ENCODE measurements around the gene DLX3.

The DLX3 gene

GRCh38 chr17:50023520-50023919 is 28.5 kb upstream of the DLX3 start:
- no peak for DNase-seq (ENCODE audit: low spot score)

GRCh38 chr17:50022463-50023130 is 27.6 kb upstream of the DLX3 start:
- DNase-seq (ENCODE audit: low spot score): no peak

DNA sequence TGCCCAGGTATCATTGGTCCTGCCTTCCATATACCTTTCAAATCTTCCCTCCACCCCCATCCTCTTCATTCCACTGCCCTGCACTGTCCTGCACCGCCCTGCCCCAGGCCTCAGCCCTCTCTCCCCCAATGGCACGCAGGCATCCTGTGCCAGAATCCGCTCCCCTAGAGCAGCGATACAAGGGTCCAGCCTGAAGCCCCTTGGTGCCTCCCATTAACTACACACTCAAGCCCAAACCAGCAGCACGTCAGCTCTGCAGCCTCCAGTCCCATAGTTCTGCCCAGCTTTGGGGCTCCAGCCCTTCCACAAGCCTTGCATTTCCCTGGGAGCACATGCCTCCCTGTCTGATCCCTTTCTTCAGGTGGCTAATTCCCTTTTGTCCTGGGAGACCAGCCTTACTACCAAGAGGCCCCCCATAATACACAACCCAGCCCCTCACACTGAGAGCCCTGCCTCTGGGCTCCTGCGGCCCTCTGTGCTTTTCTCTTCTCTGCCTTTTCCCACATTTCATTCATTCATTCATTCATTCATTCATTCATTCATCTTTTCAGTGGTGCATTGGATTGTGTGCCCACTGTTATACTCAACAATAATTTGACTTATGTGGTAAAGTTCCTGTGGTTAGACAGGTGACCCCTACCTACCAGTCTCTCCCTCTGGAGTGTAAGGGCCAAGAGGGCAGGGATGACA is 26.8 kb upstream of the DLX3 start:
- no peak for DNase-seq (ENCODE audit: low spot score)

- DNase-seq (ENCODE audit: low spot score): no peak
Measured at GRCh38 chr17:50020841-50021599, 26.0 kb upstream of the DLX3 start.

GRCh38 chr17:50018909-50019308 is 23.9 kb upstream of the DLX3 start:
- no peak for DNase-seq (ENCODE audit: low spot score)

DNA sequence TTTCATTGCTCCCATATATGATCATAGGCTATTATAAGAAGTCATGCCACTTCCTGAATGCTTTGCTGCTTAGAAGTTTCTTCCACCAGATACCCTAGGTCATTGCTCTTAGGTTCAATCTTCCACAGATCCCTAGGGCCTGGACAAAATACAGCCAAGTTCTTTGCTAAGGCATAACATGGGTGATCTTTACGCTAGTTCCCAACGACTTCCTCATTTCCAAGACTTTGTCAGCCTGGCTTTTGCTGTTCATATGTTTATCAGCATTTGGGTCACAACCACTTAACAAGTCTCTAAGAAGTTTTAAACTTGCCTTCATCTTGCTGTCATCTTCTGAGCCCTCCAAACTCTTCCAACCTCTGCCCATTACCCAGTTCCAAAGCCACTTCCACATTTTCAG is 20.1 kb upstream of the DLX3 start:
- no peak for DNase-seq (ENCODE audit: low spot score)

DNA sequence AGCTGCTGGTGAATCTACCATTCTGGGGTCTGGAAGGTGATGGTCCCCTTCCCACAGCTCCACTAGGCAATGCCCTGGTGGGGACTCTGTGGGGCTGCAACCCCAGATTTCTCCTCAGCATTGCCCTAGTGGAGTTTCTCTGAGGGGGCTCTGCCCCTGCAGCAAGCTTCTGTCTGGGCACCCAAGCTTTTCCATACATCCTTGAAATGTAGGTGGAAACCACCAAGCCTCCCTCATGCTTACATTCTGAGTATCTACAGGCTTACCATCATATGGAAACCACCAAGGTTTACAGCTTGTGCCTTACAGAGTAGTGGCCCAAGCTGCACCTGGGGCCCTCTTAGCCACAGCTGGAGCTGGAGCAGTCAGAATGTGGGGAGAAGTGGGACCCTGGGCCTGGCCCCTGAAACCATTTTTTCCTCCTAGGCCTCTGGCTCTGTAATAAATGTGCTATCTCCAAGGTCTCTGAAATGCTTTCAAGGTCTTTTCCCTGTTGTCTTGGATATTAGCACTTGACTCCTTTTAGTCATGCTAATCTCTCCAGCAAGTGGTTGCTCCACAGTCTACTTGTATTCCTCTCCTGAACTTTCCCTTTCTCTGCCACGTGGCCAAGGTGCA is 19.6 kb upstream of the DLX3 start:
- DNase-seq (ENCODE audit: low spot score): no peak

GRCh38 chr17:50013079-50013478 is 18.1 kb upstream of the DLX3 start:
- DNase-seq (ENCODE audit: low spot score): no peak

DNA sequence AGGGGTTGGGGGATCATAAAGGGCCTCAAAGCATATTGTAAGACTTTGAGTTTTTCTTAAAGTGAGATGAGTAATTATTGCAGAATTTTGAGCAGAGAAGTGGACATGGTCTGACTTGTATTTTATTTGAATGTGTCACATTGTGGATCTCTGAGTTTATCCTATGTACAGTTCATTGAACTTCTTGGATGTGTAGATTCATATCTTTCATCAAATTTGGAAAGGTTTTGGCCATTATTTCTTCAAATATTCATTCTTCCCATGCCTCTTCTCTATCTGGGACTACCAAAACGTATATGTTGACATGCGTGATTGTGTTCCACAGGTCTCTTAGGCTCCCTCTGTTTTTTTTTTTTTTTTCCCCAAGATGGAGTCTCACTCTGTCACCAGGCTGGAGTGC is 14.3 kb upstream of the DLX3 start:
- DNase-seq (ENCODE audit: low spot score): no peak

DNA sequence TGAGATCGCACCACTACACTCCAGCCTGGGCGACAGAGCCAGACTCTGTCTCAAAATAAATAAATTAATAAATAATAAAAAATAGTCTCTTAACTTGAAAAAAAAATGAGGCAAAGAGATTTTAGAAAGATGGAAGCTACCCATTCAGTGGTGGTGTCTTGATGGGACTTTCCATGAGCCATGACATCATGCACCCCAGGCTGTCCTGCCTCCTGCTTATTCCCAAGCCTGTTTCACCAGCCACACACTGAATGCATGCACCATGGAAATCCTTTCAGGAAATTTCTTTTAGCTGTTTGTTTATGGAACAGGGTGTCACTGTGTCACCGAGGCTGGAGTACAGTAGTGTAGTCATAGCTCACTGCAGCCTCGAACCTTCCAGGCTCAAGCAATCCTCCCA is 8.9 kb upstream of the DLX3 start:
- DNase-seq (ENCODE audit: low spot score): no peak

- DNase-seq (ENCODE audit: low spot score): no peak
Measured at GRCh38 chr17:49998836-49999511, 4.0 kb upstream of the DLX3 start.

DNA sequence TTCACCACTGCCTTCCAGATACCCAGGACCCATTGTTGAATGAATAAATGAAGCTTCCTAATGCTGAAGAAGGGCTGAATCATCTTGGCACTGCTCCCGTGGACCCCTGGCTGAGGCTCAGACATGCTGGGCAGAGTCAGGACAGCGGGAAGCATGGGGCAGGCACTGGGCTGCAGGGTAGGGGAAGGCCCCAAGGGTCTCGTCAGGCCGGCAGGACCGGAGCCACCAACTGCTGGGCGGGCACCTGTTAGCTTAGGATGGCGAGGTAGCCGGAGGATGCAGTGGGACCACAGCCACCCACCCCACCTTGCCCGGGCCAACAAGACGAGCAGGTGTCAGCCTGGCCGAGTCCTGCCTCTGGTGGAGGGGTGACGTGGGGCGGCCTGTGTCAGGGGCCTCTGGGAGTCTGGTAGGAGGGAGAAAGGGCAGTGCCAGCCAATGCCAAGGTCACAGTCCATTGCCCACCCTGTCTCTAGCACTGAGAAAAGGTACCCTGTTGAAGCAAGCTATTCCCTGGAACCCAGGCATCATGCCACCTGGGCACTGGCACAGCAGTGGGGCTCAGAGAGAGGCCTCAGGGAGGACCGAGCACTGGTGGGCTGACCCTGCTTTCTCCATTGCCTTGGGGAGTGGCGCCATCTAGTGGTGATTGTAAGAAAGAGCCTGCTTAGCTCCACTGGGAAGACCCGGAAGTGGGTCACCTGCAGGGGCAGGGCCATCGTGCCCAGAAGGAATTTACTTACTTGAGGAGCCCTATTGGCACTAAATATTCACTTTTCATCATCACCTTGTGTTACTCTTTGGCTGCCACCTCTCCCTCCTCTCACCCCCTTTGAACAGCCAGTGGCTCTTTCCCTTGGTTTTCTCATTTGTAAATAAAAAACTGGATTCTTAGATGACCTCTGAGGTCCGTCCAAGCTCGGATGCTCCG is 3.0 kb upstream of the DLX3 start:
- DNase-seq (ENCODE audit: low spot score): peak; percentile 94

GRCh38 chr17:49997301-49997650 is 2.3 kb upstream of the DLX3 start:
- DNase-seq (ENCODE audit: low spot score): no peak

DNA sequence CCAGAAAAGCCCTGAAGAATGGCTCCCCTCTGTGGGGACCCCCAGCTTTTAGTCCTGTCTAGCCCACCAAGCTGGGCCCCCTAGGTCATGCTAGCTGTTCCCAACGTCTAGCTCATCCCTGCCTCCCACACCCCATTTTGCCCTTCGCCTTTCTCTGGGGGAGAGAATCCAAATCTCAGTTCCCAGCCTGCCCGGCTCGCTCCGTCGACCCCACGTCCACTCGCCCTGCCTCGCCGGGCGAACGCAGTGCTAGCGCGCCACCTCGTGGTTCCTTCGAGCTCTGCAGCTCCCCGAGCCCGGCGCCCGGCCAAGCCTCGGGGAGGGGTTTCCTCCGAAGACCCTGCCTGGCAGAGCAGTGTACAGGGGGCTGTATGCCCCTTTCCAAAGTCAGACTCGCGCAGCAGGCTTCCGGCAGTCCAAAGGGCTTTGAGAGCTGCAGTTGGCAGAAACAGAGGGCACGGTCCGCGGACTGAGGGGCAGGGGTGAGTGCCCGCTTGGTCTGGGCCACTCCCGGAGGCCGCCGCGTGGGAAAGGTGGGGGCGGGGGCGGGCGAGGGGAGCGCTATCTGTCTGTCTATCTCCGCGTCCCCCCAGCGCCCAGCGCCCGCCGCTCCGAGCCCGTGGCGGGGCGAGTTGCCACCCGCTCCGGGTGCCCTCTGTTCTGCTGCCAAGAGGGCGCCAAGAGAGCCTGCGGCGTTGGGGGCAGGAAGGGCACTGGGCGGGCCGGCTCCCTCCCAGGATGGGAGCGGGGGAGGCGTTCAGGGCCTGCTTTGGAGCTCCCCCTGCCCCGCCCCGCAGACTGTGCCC is 1.7 kb upstream of the DLX3 start:
- peak; percentile 94 for DNase-seq (ENCODE audit: low spot score)

GRCh38 chr17:49996121-49996494 is 1.1 kb upstream of the DLX3 start:
- no peak for DNase-seq (ENCODE audit: low spot score)

DNA sequence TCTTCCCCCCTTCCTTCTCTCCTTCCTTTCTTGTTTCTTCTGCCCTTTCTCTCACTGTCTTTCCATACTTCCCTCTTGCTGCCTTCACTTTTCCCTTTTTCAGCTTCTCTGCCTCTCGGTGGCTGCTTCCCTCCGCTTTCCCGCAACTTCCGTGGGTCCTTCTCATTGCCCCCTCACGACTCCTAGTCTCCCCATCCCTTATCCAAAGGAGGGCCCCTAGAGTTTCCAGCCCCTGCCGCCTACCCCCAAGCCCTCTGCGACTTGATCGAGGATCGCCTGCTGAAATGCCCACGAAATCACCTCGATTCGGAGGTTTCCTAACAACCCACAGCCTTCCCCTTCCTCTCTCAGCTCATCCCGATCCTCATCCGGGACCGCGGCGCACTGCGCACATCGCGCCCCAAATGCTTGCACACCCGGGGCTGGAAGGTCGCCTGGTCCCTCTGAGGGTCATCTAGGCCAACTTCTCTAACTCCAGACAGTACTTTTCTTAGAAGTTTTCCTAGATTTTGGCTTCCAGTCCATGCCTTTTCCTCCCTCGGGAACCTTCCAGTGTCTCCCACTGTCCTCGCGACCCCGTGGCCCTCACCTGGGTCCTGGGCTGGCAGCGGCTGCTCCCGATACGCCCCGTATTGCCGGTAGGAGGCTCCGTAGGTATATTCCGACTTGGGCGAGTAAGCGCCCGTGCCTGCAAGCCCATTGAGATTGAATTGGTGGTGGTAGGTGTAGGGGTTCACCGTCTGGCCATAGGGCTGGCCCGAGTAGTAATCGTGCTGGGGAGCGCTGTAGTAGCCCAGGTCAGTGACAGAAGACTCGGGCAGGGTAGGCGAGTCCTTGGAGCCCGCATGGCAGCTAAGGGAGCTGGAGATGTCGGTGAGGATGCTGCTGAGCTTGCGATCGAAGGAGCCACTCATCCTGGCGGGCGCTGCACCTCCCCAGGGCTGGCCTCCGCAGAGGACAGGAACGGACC is 654 bp downstream of the DLX3 start:
- DNase-seq (ENCODE audit: low spot score): peak; percentile 61

DNA sequence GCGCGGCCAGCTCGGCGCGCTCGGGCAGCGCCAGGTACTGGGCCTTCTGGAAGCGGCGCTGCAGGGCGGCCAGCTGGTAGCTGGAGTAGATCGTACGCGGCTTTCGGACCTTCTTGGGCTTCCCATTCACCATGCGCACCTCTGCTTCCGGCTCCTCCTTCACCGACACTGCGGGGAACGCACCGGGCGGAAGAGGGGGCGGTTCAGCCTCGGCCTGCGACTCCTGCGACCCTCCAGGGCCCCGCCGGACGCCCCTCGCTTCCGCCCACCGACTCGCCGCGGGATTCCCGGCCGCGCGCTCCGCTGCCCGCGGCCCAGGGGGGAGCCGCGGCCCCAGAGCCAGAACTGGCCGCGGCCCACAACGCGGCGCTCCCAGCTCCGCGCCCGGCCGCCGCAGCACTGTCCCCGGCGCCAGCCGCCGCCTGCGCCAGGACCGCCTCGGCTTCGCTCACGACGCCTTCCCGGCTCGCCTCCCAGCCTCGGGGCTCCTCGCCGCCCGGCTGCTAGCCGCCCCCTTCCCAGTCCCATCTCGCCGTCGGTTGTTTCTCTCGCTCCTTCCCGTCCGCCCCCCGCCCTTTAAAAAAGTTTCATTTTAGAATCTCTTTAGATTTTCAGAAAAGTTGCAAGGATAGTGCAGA is 1.5 kb downstream of the DLX3 start:
- DNase-seq (ENCODE audit: low spot score): peak; percentile 80

DNA sequence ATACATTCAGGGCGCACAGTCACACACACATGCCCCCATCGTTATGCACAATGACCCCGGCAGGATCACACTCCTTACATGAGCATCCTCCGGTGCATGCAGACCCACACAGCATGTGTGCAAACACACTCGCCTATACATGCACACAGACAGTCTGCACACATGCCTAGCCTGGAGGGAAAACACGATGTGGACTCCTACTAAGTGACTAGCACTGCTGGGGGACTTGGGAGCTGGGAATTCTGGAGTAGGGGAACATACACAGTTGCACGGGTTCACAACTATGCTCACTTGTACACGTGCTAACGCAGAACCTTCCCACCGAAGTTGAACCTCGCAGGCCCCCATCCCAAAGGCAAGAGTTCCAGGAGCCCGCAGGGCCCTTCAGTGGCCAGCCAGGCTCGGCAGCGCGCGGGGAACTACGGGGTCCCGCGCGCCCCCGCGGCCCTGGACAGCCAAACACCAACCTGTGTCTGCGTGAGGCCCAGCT is 2.0 kb downstream of the DLX3 start:
- DNase-seq (ENCODE audit: low spot score): no peak

Measured in ecto neural progenitor cell (in vitro differentiated cells).